HepG2 (cell line): Measurements from ENCODE around the gene ZCCHC3. TPM values are rescaled to one million over a fixed set of nuclear protein-coding genes. Genes with fewer than 3 reads are reported as not detected.

Source experiments
- ATAC-seq: fragments of 200-7000 bp; cut with Tn5 transposase; 3 replicates; pipeline ENCODE4 v1.9.1; 2020; ENCODE audit warnings: mild to moderate bottlenecking, moderate library complexity
- BruUV-seq: library from RNA; stranded (reverse); fragments of 400-500 nt; replicated peaks from 2 replicates; lab custom pipeline; 2021; lab: Mats Ljungman, UMichigan
- CTCF ChIA-PET: fragments of 300-600 bp; formaldehyde crosslinking; extraction: SDS; loops from one replicate; lab custom pipeline; 2021; ENCODE audit warnings: low total read pairs, inconsistent platforms, low intra/inter-chr PET ratio; lab: Yijun Ruan, JAX
- POLR2A ChIA-PET: fragments of 350-600 bp; sonication (Branson Sonifier 250); formaldehyde crosslinking; loops from one replicate; lab custom pipeline; 2020; ENCODE audit warnings: antibody characterized with exemption, inconsistent platforms; lab: Yijun Ruan, JAX
- DNase-seq: peaks from one replicate; pipeline ENCODE4 v3.0.0-alpha.2; 2015; ENCODE audit warnings: low spot score
- FAIRE-seq: peaks from 3 replicates; lab custom pipeline; 2011; peaks lifted over from hg19 to GRCh38; lab: Jason Lieb, UNC
- H2AFZ ChIP-seq: one replicate; pipeline ENCODE4 v1.6.1; 2011; ENCODE audit warnings: low read length, inconsistent platforms
- H3K27ac ChIP-seq: fragments of 300-600 bp; 3 replicates; pipeline ENCODE4 v1.8.0; 2011; ENCODE audit warnings: mixed run types, mild to moderate bottlenecking, mixed read lengths, low read length, inconsistent platforms; ENCODE audit not compliant: insufficient read depth; ENCODE audit errors: extremely low read length
- H3K27me3 ChIP-seq, 2 experiments: fragments of 200-600 bp in 1 of 2; 2 replicates in 1 of 2; 3 replicates in 1 of 2; pipeline versions ENCODE4 v1.6.0 to v1.8.0; 2011; ENCODE audit warnings: low read length in 2 of 2, mild to moderate bottlenecking in 2 of 2, moderate library complexity in 2 of 2, inconsistent platforms in 1 of 2; ENCODE audit not compliant: insufficient read depth in 2 of 2, control insufficient read depth in 1 of 2
- H3K36me3 ChIP-seq, 2 experiments: fragments of 200-600 bp in 1 of 2; replicated peaks in 1 of 2; 2 replicates in 1 of 2; 3 replicates in 1 of 2; pipeline versions ENCODE4 v1.5.1 to v1.8.0; 2011; ENCODE audit warnings: low read length in 2 of 2, inconsistent platforms in 1 of 2; ENCODE audit not compliant: insufficient read depth in 2 of 2, control insufficient read depth in 1 of 2
- H3K4me1 ChIP-seq: 2 replicates; pipeline ENCODE4 v1.5.1; 2012; ENCODE audit warnings: low read length, inconsistent platforms; ENCODE audit not compliant: insufficient read depth
- H3K4me2 ChIP-seq: 2 replicates; pipeline ENCODE4 v1.6.0; 2011; ENCODE audit warnings: low read depth, low read length, inconsistent platforms
- H3K4me3 ChIP-seq, 3 experiments: fragments of 200-600 bp in 1 of 3; sonication (generic), shearing (Covaris generic) in 1 of 3; replicated peaks in 1 of 3; 2 replicates each; pipeline ENCODE4 v1.5.1; 2011 to 2016; ENCODE audit warnings: low read length in 3 of 3, inconsistent platforms in 2 of 3, low read depth in 2 of 3, mild to moderate bottlenecking in 2 of 3, control low read depth in 1 of 3, mixed read lengths in 1 of 3; ENCODE audit not compliant: insufficient read depth in 1 of 3
- H3K79me2 ChIP-seq: one replicate; pipeline ENCODE4 v1.6.1; 2011; ENCODE audit warnings: low read length, inconsistent platforms; ENCODE audit not compliant: insufficient read depth
- H3K9ac ChIP-seq: 2 replicates; pipeline ENCODE4 v1.6.0; 2011; ENCODE audit warnings: mild to moderate bottlenecking, low read depth, low read length, inconsistent platforms; ENCODE audit not compliant: insufficient read depth
- H3K9me3 ChIP-seq: 2 replicates; pipeline ENCODE4 v1.5.1; 2012; ENCODE audit warnings: mild to moderate bottlenecking, low read length
- H4K20me1 ChIP-seq: 2 replicates; pipeline ENCODE4 v1.6.0; 2011; ENCODE audit warnings: inconsistent platforms, mild to moderate bottlenecking, low read length, moderate library complexity; ENCODE audit not compliant: insufficient read depth
- ATF1 ChIP-seq: IDR thresholded peaks from 2 replicates; pipeline ENCODE4 v1.6.1; 2016; ENCODE audit warnings: mild to moderate bottlenecking, control low read depth
- GABPA ChIP-seq, 2 experiments: IDR thresholded peaks; 2 replicates each; pipeline ENCODE4 v1.6.1; 2011 to 2016; ENCODE audit warnings: low read depth in 2 of 2, low read length in 1 of 2, missing biosample characterization in 1 of 2, missing genetic modification characterization in 1 of 2
- KMT2A ChIP-seq: sonication (generic); formaldehyde crosslinking; IDR thresholded peaks from 2 replicates; pipeline ENCODE4 v1.4.0; 2020; ENCODE audit warnings: missing genetic modification reagents
- NFIB ChIP-seq: sonication (generic); formaldehyde crosslinking; IDR thresholded peaks from 2 replicates; pipeline ENCODE4 v1.9.0; 2021; ENCODE audit warnings: missing genetic modification reagents, mild to moderate bottlenecking, borderline replicate concordance
- NFYC ChIP-seq: IDR thresholded peaks from 2 replicates; pipeline ENCODE4 v1.6.1; 2016; ENCODE audit warnings: missing genetic modification reagents, missing compliant biosample characterization
- PLRG1 ChIP-seq: fragments of 450-650 bp; conservative IDR thresholded peaks from 2 replicates; pipeline ENCODE4 v1.6.1; 2016
- POGZ ChIP-seq: sonication (generic); formaldehyde crosslinking; IDR thresholded peaks from 2 replicates; pipeline ENCODE4 v1.4.0; 2020; ENCODE audit warnings: mild to moderate bottlenecking, missing genetic modification reagents
- TIGD3 ChIP-seq: sonication (generic); formaldehyde crosslinking; IDR thresholded peaks from 2 replicates; pipeline ENCODE4 v1.5.1; 2020; ENCODE audit warnings: mild to moderate bottlenecking, missing genetic modification reagents, borderline replicate concordance
- ZBTB4 ChIP-seq: sonication (generic); formaldehyde crosslinking; IDR thresholded peaks from 2 replicates; pipeline ENCODE4 v1.4.0; 2020; ENCODE audit warnings: missing genetic modification reagents, mild to moderate bottlenecking, borderline replicate concordance
- ZNF17 ChIP-seq: sonication (generic); formaldehyde crosslinking; IDR thresholded peaks from 2 replicates; pipeline ENCODE4 v1.5.0; 2020; ENCODE audit warnings: mild to moderate bottlenecking, missing genetic modification reagents
- ZNF550 ChIP-seq: sonication (generic); formaldehyde crosslinking; IDR thresholded peaks from 2 replicates; pipeline ENCODE4 v1.4.0; 2020; ENCODE audit warnings: mild to moderate bottlenecking, missing genetic modification reagents, borderline replicate concordance
- ZNF772 ChIP-seq: sonication (generic); formaldehyde crosslinking; IDR thresholded peaks from 2 replicates; pipeline ENCODE4 v1.5.0; 2020; ENCODE audit warnings: mild to moderate bottlenecking, missing genetic modification reagents
- ZNF83 ChIP-seq: sonication (generic); formaldehyde crosslinking; IDR thresholded peaks from 2 replicates; pipeline ENCODE4 v1.4.0; 2020; ENCODE audit warnings: missing genetic modification reagents, mild to moderate bottlenecking, borderline replicate concordance
- ZNF839 ChIP-seq: sonication (generic); formaldehyde crosslinking; IDR thresholded peaks from 2 replicates; pipeline ENCODE4 v1.4.0; 2020; ENCODE audit warnings: missing genetic modification reagents, mild to moderate bottlenecking, borderline replicate concordance
- ZSCAN21 ChIP-seq: sonication (generic); formaldehyde crosslinking; IDR thresholded peaks from 2 replicates; pipeline ENCODE4 v1.8.0; 2022; ENCODE audit warnings: mild to moderate bottlenecking, missing genetic modification reagents, moderate library complexity, borderline replicate concordance
- WGBS: methylation state at CpG from one replicate; pipeline ENCODE4 v1.1.6; 2017; ENCODE audit warnings: low lambda C conversion rate; 5-methylcytosine and 5-hydroxymethylcytosine counted together
- in situ Hi-C: cut with HindIII; loops from 2 replicates; pipeline ENCODE4 v1.10.0; 2017; ENCODE audit warnings: low pct_unique_long_range_greater_than_20kb; ENCODE audit not compliant: extremely low pct_ligation_motif_present
- intact Hi-C: fragments of 100-400 bp; cut with micrococcal nuclease; formaldehyde crosslinking; loops from one replicate; pipeline ENCODE4 v1.10.0; 2022; ENCODE audit not compliant: unreplicated experiment
- polyA plus RNA-seq, 8 experiments: library from polyadenylated mRNA; depleted of rRNA in 3 of 8; stranded (reverse) in 7 of 8; unstranded in 1 of 8; fragments of >200 nt; fragmentation: Illumina TruSeq in 4 of 8; extraction: Trizol in 4 of 8; gene quantifications; 2 replicates each; pipeline versions ENCODE4 v1.2.1 to v1.2.3, GENCODE V29; 2011 to 2016; ENCODE audit warnings: low read depth in 4 of 8, missing spikeins in 1 of 8, mixed read lengths in 1 of 8; ENCODE audit not compliant: insufficient read depth in 1 of 8
- total RNA-seq, 5 experiments: library from RNA; depleted of rRNA; stranded (reverse); fragments of >200 nt; fragmentation: Illumina TruSeq; extraction: Trizol; gene quantifications; 2 replicates each; pipeline ENCODE4 v1.2.3, GENCODE V29; 2016; ENCODE audit warnings: low read depth in 1 of 5
- TF ChIP-seq, protein P1 (sequence below): sonication (generic); formaldehyde crosslinking; IDR thresholded peaks from 2 replicates; pipeline ENCODE4 v1.4.0; 2020; ENCODE audit warnings: mild to moderate bottlenecking, missing genetic modification reagents

ZCCHC3 gene
- total and polyA plus RNA-seq, 2 of the 13 experiments (the other 11 are each of a cell fraction or from before 2014, with no cell fraction given): 46.6 to 63.0 TPM

- 6% methylated on average over 43 of the region's 43 CpGs for whole genome bisulfite sequencing
- peaks cover 8 to 35% of the 10 kb centered on the region in 2 experiments; a peak in 4 of 5 replicates for H3K27me3 ChIP-seq
- peak; percentile 86 for FAIRE-seq
- no peak for TF ChIP-seq ZNF17 (CRISPR knock-in tag)
- TF ChIP-seq, protein P1, sequence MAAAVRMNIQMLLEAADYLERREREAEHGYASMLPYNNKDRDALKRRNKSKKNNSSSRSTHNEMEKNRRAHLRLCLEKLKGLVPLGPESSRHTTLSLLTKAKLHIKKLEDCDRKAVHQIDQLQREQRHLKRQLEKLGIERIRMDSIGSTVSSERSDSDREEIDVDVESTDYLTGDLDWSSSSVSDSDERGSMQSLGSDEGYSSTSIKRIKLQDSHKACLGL (CRISPR knock-in tag): peak; percentile 63; the same call in 1 of the 2 replicates
- no peak for TF ChIP-seq TIGD3 (CRISPR knock-in tag)
- no peak for TF ChIP-seq NFIB (CRISPR knock-in tag)
- peak; percentile 72; the same call in 1 of the 2 replicates for TF ChIP-seq ZNF550 (CRISPR knock-in tag)
- peak; percentile 30; the same call in 1 of the 2 replicates for TF ChIP-seq NFYC
- peak; percentile 96 for TF ChIP-seq ZNF839
- peak; percentile 64; the same call in 1 of the 2 replicates for TF ChIP-seq ZSCAN21 (CRISPR knock-in tag)
- no peak for TF ChIP-seq PLRG1
- peak; percentile 88 for TF ChIP-seq ZNF83 (CRISPR knock-in tag)
- no peak for TF ChIP-seq GABPA (IDR thresholded peaks at IDR 0.05; ENCODE audit: low read depth, low read length)
- TF ChIP-seq GABPA (CRISPR knock-in tag; IDR thresholded peaks at IDR 0.05; ENCODE audit: low read depth): no peak
- peak; percentile 83 for TF ChIP-seq POGZ
- peak; percentile 84 for TF ChIP-seq KMT2A (CRISPR knock-in tag)
- TF ChIP-seq ATF1 (CRISPR knock-in tag): no peak
- TF ChIP-seq ZNF772 (CRISPR knock-in tag): peak; percentile 94
- TF ChIP-seq ZBTB4 (CRISPR knock-in tag): peak; percentile 97
Measured at GRCh38 chr20:266596-267562, 30.5 kb upstream of the ZCCHC3 start.

More at GRCh38 chr20:266596-267562, 30.5 kb upstream of the ZCCHC3 start:
- peaks cover 9% of the 10 kb centered on the region for H3K4me1 ChIP-seq
- peak overlapping the region; percentile 93 for H3K4me2 ChIP-seq
- H2AFZ ChIP-seq: peak overlapping the region; percentile 91
- H3K4me3 ChIP-seq: peak overlapping the region; percentile 43 to 65 (median 44)
- H4K20me1 ChIP-seq: no peaks in the 10 kb centered on the region
- no peaks in the 10 kb centered on the region for H3K36me3 ChIP-seq
- ATAC-seq (peak; percentile 89), DNase-seq (peak; percentile 92)
- peak overlapping the region; percentile 41 for H3K9ac ChIP-seq
- no peak overlapping the region for H3K27ac ChIP-seq
- in situ Hi-C loops: no loop called here
- intact Hi-C loops: loop anchor here (2.0 kb wide), 2 partner anchors 58 to 64 kb away; no protein-coding TSS in a partner anchor
- no peaks in the 10 kb centered on the region for H3K79me2 ChIP-seq
- ChIA-PET CTCF (interaction anchor here (0.7 to 2.4 kb wide), 6 partner anchors 8 to 64 kb away, joined by 3 to 19 read pairs (median 4); no protein-coding TSS in a partner anchor), POLR2A (interaction anchor here (1.0 to 1.9 kb wide), 8 partner anchors 9 to 62 kb away, joined by 3 to 6 read pairs (median 3); partner anchors contain the start of genes DEFB132, SOX12 and ZCCHC3)
- H3K9me3 ChIP-seq: no peaks in the 10 kb centered on the region
- BruUV-seq: TSS peak; percentile 78
